HTR-8/SVneo (cell line): ENCODE data around the gene WTIP.
"Not testable (repeated sequence)": the region's sequence is repeated elsewhere in the genome, so short reads cannot be mapped to it uniquely, and the experiment has no call there.

Source experiments
- DNase-seq: peaks from one replicate; pipeline ENCODE4 v3.0.0; 2011; ENCODE audit warnings: low spot score, mixed read lengths; ENCODE audit not compliant: insufficient read length
- FAIRE-seq: peaks from 2 replicates; lab custom pipeline; 2011; peaks lifted over from hg19 to GRCh38; lab: Jason Lieb, UNC

Gene WTIP

GRCh38 chr19:34480971-34481841, at the start of gene WTIP:
WTIP (plus strand) TSS chr19:34481758; CDS start chr19:34481975, 217 bp downstream.
- DNase-seq (peak; percentile 77), FAIRE-seq (peak; percentile 44)

GRCh38 chr19:34432797-34433196, 48.8 kb upstream of the WTIP start:
- FAIRE-seq (no peak), DNase-seq (no peak)

- FAIRE-seq (no peak), DNase-seq (no peak)
Observed at GRCh38 chr19:34436716-34437115, 44.8 kb upstream of the WTIP start.

GRCh38 chr19:34448191-34448590, 33.4 kb upstream of the WTIP start:
- DNase-seq (no peak), FAIRE-seq (no peak)

GRCh38 chr19:34452723-34453122, 28.8 kb upstream of the WTIP start:
- no peak for FAIRE-seq
- no peak for DNase-seq

GRCh38 chr19:34454091-34454490, 27.5 kb upstream of the WTIP start:
- FAIRE-seq (no peak), DNase-seq (no peak)

DNA sequence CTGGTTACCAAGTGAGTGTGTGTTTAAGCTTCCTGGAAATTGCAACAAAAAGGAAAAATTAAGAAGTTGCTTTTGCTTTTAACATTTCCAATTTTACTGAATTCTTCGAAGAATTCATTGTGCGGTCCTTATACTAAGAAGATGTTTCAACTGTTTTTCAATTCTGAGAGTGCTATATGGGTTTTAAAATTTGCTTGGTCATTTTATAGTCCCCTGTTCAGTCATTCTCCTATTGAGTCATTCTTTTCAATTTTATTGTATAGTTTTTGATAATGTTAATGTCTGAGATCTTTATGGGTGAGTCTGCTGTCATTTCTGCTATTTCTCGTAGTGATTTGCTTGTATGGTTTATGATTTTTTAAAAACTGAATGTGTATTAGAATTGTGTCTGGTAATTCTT, 26.9 kb upstream of the WTIP start:
- DNase-seq = no peak
- FAIRE-seq = no peak

DNA sequence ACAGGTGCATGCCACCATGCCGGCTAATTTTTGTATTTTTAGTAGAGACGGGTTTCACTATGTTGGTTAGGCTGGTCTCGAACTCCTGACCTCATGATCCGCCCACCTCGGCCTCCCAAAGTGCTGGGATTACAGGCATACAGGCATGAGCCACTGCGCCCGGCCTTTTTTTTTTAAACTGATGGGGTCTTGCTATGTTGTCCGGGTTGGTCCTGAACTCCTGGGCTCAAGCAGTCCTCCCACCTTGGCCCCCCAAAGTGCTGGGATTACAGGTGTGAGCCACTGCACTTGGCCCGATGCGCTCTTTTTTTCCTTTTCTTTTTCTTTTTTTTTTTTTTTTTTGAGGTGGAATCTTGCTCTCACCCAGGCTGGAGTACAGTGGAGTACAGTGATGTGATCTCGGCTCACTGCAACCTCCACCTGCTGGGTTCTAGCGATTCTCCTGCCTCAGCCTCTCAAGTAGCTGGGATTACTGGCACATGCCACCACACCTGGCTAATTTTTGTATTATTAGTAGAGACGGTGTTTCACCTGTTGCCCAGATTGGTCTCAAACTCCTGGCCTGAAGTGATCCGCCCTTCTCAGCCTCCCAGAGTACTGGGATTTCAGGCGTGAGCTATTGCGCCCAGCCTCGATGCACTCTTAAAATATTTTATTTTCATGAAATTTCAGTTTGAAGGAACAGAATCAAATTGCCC, 25.6 kb upstream of the WTIP start:
- DNase-seq, FAIRE-seq: not testable (repeated sequence)

- DNase-seq = no peak
- FAIRE-seq = no peak
Observed at GRCh38 chr19:34457446-34457845, 24.1 kb upstream of the WTIP start.

DNA sequence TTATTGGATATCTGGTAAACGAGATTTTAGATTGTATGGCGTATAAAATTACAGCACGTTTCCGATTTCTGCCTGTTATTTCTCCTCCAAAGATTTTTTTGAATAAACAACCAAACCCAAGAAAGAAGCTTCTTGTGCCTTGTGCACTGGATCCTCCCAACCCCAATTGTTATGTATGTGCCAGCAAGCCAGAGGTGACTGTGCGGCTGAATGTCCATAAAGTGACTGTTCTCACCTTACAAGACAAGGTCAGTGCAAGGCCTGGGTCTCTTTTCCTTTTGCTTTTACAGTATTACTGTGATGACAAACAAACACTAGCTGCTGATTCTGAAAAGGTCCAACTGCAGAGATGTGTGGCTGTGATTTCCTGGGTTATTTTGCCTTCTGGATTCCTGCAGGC, 22.9 kb upstream of the WTIP start:
- DNase-seq (no peak), FAIRE-seq (no peak)

- no peak for DNase-seq
- FAIRE-seq = no peak
Observed at GRCh38 chr19:34459614-34460013, 21.9 kb upstream of the WTIP start.

- no peak for FAIRE-seq
- DNase-seq = no peak
Observed at GRCh38 chr19:34461375-34462100, 20.0 kb upstream of the WTIP start.

- FAIRE-seq, DNase-seq: not testable (repeated sequence)
Observed at GRCh38 chr19:34464785-34465184, 16.8 kb upstream of the WTIP start.

DNA sequence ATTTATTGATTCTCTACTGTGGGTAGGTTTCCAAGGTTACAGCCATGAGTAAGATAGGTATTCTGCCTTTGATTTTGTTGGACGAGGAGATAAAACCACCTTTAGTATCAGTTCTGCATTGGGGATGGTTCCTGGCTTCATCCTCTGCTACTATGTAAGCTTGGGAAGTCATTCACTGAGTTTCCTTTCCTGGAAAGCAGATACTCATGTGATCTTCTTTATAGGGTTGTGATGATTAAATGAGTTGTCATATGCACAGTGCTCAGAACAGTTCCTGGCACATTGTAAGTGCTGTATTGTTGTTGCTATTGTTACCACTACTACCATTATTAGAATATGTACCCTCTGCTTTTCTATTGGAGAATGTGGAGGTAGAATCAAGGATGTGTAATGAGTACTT, 13.1 kb upstream of the WTIP start:
- FAIRE-seq = no peak

DNA sequence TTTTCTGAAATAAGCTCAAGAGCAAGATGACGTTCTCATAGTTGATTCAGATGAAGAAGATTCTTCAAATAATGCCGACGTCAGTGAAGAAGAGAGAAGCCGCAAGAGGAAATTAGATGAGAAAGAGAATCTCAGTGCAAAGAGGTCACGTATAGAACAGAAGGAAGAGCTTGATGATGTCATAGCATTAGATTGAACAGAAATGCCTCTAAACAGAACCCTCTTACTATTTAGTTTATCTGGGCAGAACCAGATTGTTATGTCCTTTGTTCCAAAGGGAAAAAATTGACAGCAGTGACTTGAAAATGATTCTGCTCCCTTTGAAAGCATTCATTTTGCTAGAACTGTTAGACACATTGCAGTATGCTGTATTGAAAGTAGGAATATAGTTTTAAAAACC, 12.5 kb upstream of the WTIP start:
- not testable (repeated sequence) for DNase-seq, FAIRE-seq

More for the DNA sequence above, 13.1 kb upstream of the WTIP start:
- DNase-seq = no peak

DNA sequence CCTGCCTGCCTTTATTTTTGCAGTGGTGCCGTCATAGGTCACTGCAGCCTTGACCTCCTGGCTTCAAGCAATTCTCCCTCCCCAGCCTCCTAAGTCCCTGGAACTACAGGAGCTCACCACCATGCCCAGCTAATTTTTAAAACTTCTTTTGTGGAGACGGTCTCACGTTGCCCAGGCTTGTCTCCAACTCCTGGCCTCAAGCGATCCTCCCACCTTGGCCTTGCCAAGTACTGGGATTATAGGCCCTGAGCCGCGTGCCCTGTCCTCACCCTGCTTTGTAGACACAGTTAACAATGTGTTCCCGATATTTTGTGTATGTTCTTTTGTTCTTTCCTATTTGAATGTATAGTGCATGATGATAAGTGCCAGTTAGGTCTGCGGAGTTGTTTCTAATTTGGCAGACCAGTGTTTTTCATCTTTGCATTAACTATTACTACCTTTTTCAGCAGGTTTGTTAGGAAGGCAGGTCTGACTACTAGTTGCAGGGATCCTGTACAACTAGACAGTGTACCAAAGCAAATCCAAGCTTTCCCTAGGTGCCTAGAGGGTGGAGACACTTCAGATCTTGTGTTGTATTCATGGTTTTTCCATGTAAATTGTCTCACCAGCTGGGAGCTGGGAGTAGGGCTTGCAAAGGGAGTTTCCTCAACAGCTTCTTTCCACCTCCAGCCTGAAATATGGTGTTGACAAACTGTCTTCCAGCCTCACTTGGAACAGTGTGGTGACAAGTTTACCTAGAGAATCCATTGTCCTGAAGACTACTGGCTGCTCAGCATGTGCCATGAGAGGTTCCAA, 9.5 kb upstream of the WTIP start:
- no peak for FAIRE-seq
- DNase-seq = no peak

DNA sequence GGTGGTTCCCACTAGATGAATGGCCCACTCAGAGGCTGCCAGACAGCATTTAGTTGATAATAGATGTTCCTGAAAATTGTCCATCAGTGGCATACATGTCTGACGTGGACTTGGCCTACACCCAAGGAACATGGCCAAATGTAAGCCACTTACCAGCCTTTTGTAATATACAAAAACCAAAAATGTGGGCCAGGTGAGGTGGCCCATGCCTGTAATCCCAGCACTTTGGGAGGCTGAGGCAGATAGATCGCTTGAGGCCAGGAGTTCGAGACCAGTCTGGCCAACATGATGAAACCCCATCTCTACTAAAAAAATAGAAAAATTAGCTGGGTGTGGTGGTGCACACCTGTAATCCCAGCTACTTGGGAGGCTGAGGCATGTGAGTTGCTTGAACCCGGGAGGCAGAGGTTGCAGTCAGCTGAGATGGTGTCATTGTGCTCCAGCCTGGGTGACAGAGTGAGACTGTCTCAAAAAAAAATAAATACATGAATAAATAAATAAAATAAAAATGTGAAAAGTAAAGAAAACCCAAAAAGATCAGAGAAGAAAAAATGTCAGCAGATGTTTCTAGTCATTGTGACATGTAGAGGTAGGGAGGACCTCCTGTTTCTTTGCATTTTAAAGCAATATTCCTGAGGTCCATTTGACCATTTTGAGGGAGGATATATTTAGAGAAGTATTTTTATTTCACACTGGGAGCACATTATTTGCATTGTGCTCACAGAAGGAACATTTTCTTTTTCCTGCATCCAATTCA, 7.1 kb upstream of the WTIP start:
- DNase-seq = no peak
- FAIRE-seq = no peak

DNA sequence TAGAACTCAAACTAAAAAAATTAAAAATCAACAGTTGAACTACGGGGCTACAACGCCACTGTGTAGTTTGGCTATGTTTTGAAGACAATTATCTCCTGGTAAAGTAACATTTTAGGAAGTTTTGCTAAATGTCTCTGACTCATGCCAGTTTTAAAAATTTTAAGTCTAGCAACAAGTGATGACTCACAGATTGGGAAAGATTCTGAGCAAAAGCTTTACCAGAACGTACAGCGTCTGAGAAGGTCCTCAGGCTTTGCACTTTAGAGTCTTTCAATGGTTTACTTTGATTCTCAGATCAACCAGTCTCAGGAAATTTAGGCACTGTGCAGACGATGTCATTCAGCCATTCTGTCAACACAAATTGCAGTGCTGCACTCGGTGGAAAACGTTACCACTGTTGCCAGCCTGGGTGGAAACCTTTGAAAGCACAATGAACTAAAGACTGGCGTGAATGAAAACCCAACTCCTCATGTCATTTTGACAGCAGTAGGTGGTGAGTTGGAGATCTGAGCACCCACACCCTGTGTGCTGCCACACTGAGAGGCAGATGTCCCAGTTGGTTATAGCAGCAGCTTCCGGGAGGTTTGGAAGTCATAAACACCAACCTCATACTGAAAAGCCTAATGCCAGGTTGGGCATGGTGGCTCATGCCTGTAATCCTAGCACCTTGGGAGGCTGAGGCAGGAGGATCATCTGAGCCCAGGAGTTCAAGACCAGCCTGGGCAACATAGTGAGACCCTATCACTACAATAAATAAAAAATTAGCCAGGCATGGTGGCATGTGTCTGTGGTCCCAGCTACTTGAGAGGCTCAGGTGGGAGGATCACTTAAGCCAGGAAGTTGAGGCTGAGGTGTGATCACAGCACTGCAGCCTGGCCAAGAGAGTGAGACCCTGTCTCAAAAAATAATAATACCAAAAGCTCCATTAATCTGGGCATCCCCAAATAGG, 6.3 kb upstream of the WTIP start:
- DNase-seq = no peak
- no peak for FAIRE-seq
